Neural crest cell (in vitro differentiated cells): Measurements from ENCODE around the gene KLK1. TPM values are rescaled to one million over a fixed set of nuclear protein-coding genes. Genes with fewer than 3 reads are reported as not detected.
A peak's percentile ranks its signal among the peaks of the same experiment; 100 is the strongest.

ENCODE experiments used
- DNase-seq: peaks from one replicate; pipeline ENCODE4 v3.0.0; 2021; ENCODE audit warnings: low read depth, mixed read lengths, low spot score
- H3K27ac Mint-ChIP-seq: one replicate; pipeline ENCODE4 v1.8.0; 2021; ENCODE audit warnings: mild to moderate bottlenecking, mixed read lengths; ENCODE audit not compliant: unreplicated experiment
- H3K27me3 Mint-ChIP-seq: 2 replicates; pipeline ENCODE4 v1.8.0; 2021; ENCODE audit warnings: low read depth, mild to moderate bottlenecking, mixed read lengths
- H3K36me3 Mint-ChIP-seq: 2 replicates; pipeline ENCODE4 v1.8.0; 2021; ENCODE audit warnings: low read depth, mild to moderate bottlenecking, mixed read lengths
- H3K4me1 Mint-ChIP-seq: 2 replicates; pipeline ENCODE4 v1.8.0; 2021; ENCODE audit warnings: mixed read lengths
- H3K4me3 Mint-ChIP-seq: one replicate; pipeline ENCODE4 v1.8.0; 2021; ENCODE audit warnings: mild to moderate bottlenecking, mixed read lengths
- H3K9me3 Mint-ChIP-seq: 2 replicates; pipeline ENCODE4 v1.8.0; 2021; ENCODE audit warnings: mixed read lengths
- CTCF ChIP-seq: fragments of 200-600 bp; sonication (generic); conservative IDR thresholded peaks from 2 replicates; pipeline ENCODE4 v1.5.0; 2021; ENCODE audit warnings: antibody characterized with exemption, mild to moderate bottlenecking
- total RNA-seq: library from RNA; stranded (reverse); gene quantifications from 2 replicates; pipeline ENCODE4 v1.2.1, GENCODE V29; 2021

KLK1 gene
- total RNA-seq, 1 donor from 2014 or later, result 0.44 TPM

- H3K4me1 Mint-ChIP-seq, result peaks cover 12% of the 10 kb centered on the region
- no peak overlapping the region for H3K4me3 Mint-ChIP-seq
- peaks cover 3% of the 10 kb centered on the region for H3K9me3 Mint-ChIP-seq
- peaks cover 3% of the 10 kb centered on the region for H3K36me3 Mint-ChIP-seq
- peaks cover 90% of the 10 kb centered on the region for H3K27me3 Mint-ChIP-seq
- DNase-seq, result no peak
- TF ChIP-seq CTCF, result no peak
- no peak overlapping the region for H3K27ac Mint-ChIP-seq
Measured at GRCh38 chr19:50822661-50823208, 852 bp downstream of the KLK1 start.

GRCh38 chr19:50821622-50822021 lies 2.0 kb downstream of the KLK1 start:
- Mint-ChIP-seq H3K4me1 (peaks cover 12% of the 10 kb centered on the region), H3K27ac (no peak overlapping the region), H3K36me3 (peaks cover 3% of the 10 kb centered on the region), H3K4me3 (no peak overlapping the region), H3K27me3 (peaks cover 93% of the 10 kb centered on the region), H3K9me3 (peaks cover 3% of the 10 kb centered on the region)
- no peak for TF ChIP-seq CTCF
- DNase-seq, result no peak

GRCh38 chr19:50821248-50821612 lies 2.4 kb downstream of the KLK1 start:
- Mint-ChIP-seq H3K27me3 (peaks cover 93% of the 10 kb centered on the region), H3K4me1 (peaks cover 12% of the 10 kb centered on the region), H3K9me3 (peaks cover 5% of the 10 kb centered on the region), H3K36me3 (peaks cover 2% of the 10 kb centered on the region), H3K4me3 (no peak overlapping the region), H3K27ac (no peak overlapping the region)
- DNase-seq, result no peak
- no peak for TF ChIP-seq CTCF

GRCh38 chr19:50820549-50821247 lies 2.9 kb downstream of the KLK1 start:
- Mint-ChIP-seq H3K9me3 (peaks cover 5% of the 10 kb centered on the region), H3K4me1 (peaks cover 12% of the 10 kb centered on the region), H3K36me3 (no peaks in the 10 kb centered on the region), H3K27ac (no peak overlapping the region), H3K27me3 (peaks cover 93% of the 10 kb centered on the region), H3K4me3 (no peak overlapping the region)
- DNase-seq, result no peak
- no peak for TF ChIP-seq CTCF

GRCh38 chr19:50820086-50820485 lies 3.5 kb downstream of the KLK1 start:
- H3K4me3 Mint-ChIP-seq, result peak overlapping the region; percentile 13
- TF ChIP-seq CTCF, result no peak
- H3K27ac Mint-ChIP-seq, result no peak overlapping the region
- H3K9me3 Mint-ChIP-seq, result peaks cover 5% of the 10 kb centered on the region
- H3K27me3 Mint-ChIP-seq, result peaks cover 96% of the 10 kb centered on the region
- H3K36me3 Mint-ChIP-seq, result no peaks in the 10 kb centered on the region
- no peak for DNase-seq
- H3K4me1 Mint-ChIP-seq, result peaks cover 12% of the 10 kb centered on the region
